HG03575 (cell line): ENCODE results near the gene HOXA1.

Source experiments
- ATAC-seq: cut with Tn5 transposase; IDR thresholded peaks from one replicate; pipeline ENCODE4 v1.9.1; 2021; ENCODE audit not compliant: unreplicated experiment, insufficient number of reproducible peaks, low FRiP score; ENCODE audit errors: extremely low read depth

Gene HOXA1

DNA sequence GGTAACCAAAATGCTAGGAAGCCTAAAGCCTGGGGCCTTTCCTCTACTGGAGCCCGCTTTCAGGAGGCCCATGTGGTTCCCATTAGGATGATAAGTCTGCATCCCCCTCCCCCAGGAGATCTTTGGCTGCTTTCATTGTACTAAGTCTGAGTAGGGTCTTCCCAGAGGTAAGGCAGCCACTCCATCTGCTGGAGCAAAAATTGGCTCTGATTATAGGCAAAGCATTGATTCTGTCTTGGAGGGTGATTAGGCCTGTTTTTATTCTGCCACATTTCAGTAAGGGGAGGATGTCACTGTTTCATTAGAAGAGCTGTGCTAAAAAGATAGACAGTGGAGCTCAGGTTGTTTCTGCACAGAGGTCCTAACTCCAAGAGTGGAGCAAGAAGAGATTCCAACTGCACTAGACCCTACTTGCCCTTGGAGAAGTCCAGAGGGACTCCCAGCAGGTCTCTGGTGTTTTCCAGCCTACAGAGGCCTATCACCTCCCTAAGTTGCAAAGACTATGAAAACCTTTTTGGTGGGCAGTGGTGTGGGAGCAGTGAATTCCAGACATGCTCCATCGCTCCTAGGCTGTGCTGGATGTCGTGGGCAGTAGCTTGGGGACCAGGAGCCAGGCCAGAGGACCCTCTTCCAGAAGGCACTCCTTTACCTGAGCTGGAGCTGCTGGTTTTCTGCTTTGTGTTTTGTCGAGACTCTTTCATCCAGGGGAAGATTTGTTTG lies 13.8 kb upstream of the HOXA1 start:
- no peak for ATAC-seq

DNA sequence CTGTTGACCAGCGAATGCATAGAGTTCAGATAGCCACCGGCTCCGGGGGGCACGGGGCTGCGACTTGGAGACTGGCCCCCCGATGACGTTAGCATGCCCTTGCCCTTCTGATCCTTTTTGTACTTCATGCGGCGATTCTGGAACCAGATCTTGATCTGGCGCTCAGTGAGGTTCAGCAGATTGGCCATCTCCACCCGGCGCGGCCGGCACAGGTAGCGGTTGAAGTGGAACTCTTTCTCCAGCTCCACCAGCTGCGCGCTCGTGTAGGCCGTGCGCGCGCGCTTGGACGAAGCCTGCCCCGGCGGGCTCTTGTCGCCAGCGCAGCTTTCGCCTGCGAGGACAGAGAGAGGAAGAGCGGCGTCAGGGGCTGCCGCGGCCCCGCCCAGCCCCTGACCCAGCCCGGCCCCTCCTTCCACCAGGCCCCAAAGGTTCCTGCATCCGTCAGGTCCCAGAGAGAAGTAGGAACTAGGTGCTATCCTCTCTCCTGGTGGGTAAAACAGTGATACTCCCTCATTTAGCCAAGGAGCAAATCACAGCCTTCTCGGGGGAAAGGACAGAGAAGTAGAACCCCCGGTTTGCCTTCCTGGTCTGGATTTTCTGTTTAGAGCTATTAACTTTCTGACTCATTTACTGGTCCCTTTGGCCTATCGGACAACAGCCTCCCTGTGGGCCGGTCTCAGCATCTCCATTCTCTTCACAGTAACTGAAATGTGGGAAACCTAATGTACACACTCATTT lies 12.8 kb upstream of the HOXA1 start:
- ATAC-seq: no peak

DNA sequence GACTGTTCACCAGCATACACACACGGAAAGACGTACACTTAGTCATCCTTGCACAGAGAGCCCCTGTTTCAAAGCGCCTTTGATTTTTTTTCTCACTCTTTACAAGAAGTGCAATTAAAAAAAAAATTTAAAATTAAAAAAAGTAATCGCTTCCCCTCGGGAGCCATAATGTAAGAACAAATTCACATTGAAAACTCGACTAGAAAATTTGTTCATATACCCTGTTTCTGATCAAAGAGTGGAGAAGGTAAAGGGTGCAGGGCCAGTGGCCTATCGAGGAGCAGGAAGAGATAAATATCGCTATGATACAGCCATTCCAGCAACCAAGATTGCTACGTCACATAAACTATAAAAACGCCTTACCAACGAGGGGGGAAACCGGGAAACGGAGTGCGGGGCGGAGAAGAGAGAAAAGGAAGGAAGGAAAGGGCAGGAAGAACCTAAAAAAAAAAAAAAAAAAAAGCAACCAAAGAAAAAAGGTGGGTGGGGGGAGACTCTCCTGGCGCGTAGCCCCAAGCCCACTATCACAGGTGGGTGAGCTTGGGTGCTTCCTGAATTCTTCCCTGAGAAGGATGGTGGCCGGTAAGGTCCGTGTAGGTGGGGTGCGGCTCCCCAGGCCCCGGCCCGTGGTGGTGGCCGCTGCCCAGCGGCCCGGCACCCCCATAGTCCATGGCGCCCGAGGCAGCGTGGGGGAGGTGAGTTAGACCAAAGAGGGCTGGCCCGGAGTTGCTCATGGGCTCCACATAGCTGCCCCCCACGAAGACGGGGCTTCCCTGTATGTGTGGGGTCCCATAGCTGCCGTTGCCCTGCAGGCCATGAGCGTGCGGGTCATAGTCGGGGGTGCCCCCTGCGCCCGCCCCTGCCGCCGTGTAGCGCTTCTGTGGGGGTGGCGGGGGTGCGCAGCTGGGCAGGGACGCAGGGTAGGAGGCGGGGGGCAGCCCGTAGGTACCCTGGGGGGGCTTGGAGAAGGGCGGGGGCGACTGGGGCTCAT lies 11.9 kb upstream of the HOXA1 start:
- ATAC-seq: no peak

DNA sequence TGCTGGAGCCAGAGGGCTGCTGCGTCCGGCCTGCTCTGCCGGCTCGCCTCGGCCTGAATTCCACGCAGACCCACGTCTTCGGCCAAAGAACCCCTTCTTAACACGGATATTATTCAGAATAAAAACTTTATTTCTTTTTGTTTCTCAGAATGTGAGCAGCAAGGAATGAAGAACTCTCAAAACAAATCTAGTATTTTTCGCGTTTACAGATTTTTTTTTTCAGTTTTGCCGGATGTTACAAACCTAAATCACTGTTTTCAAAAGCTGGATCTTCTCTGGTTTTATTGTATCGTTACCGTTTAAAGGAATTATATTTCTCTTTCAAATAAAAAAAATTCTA lies 11.1 kb upstream of the HOXA1 start:
- ATAC-seq: no peak

DNA sequence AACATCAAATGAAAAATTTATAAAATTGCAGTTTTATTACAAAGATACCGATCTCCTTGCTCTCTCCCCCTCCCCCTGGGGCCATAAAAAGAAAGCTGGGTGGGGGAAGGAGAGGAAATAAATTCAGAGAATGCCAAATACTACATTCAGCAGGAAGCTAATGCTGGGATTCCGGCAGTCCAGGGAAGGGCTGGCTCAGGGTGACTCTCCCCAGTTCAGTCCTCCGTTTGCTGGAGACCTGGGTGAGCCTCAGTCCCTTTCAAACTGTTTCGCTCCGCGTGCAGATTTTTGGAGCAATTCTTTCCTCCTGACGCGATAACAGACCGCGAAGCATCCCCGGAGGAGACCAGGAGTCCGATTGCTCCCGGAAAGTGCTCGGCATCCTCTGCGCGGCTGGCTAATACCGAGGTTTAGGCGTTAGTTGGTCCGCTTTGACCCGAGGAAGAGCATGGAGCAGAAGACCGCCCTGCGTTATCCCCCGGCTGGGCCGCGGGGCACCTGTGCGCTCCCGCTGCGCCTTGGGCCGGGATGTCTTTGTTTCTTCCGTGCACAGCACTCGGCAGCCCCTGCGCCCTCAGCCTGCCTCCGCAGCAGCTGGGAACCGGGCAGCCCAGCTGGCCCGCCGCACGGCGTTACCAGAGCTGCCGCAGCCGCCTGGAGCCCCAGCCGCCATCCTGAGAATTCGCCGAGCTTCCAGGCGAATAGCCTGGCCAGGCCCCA lies 10.5 kb upstream of the HOXA1 start:
- ATAC-seq: no peak

DNA sequence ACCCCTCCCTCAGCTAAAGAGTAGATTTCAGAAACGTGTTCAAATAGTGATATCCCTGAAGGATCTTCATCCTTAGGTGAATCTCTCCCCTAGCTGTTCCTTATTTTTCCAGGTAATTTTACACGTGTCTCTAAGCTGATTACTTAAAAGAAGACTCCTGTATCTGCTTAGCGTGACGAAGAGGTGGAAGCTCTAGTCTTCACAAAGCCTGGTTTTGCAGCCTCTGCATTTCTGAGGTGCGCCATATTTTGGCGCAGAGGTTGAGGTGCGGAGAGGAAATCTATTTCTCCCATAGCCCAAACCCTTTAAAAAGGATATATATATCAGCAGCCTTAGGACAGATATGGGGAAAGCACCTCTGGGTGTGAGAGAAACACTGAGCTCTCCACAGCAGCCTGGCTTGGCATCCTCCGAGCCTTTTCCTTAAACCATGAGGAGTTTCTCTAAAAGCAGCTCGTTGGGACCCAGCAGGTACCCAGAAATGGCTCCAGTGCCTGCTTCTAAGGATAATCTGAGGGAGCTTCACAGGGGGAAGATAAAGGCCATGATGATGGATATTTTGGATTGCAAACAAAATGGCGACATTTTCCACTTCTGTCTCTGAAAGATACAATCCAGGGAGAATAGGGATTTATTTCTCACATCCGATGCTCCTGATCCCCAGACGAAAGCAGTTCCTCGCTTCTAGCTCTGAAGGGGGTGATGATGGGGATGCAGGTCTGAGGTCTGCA lies 9.7 kb upstream of the HOXA1 start:
- ATAC-seq: no peak

DNA sequence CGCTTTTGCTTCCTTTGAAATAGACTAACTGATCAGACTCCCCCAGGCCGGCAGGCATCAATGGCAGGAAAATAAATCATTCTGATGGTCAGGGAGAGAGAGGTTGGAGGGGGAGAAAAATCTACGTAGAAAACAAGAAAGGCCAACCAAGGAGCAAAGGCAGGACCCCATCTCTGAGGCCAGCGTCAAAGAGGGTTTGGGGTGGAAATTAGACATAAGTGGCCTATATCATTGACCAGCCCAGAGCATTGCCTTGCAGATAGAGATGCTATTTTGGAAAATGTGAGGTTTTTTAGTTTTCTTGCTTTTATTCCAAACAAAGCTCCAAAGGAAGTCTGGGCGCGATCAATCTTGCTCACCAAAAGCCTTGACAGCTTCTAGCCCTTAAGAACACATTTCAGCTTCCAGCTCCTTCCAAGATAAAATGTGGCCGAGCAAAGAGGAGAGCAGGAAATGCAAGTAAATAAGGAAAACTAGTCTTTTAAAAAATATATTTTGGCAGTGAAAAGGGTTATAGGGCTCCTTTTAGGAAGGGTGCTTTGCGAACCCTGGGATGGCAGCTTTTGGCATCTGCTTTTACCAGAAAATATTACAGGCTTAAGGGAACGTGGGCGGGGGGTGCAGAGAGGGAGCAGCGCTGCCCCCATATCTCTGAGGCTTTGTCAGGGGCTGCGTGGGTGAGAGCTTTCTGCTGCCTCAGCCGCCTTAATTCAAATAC lies 8.7 kb upstream of the HOXA1 start:
- no peak for ATAC-seq

DNA sequence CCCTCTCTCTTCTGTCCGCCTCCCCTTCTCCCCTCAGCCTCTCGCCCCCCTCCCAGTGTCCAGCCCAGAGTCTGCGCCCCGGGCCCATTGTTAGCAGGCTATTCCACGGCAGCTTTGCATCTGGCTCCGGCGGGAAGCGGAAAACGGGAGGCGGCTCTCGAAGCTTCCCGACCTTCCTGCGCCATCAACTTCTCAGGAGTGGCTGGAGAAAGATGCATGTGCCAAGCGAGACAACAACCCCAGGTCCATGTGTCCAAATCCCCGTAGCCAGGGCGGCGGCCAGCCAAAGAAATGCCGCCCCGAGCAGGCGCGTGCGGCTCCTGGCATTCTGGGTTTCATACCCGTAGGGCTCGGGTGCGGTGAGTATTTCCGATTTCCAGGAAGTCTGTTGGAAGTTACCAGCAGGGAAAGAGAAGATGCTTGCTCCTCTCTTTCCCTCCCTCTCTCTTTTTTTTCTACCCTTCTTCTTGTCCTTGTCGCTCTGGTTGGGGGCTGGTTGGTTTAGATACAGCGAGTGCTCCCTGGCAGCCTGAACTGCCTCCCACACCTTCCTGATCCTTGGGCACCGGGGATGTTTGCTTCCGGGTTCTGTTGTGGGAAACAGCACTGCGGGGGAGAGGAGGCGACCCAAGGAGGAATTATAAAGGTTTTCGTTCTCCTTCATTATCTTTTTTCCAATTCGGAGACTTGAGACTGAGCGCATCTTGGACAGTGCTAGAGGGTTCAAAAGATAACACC lies 7.9 kb upstream of the HOXA1 start:
- ATAC-seq: no peak

DNA sequence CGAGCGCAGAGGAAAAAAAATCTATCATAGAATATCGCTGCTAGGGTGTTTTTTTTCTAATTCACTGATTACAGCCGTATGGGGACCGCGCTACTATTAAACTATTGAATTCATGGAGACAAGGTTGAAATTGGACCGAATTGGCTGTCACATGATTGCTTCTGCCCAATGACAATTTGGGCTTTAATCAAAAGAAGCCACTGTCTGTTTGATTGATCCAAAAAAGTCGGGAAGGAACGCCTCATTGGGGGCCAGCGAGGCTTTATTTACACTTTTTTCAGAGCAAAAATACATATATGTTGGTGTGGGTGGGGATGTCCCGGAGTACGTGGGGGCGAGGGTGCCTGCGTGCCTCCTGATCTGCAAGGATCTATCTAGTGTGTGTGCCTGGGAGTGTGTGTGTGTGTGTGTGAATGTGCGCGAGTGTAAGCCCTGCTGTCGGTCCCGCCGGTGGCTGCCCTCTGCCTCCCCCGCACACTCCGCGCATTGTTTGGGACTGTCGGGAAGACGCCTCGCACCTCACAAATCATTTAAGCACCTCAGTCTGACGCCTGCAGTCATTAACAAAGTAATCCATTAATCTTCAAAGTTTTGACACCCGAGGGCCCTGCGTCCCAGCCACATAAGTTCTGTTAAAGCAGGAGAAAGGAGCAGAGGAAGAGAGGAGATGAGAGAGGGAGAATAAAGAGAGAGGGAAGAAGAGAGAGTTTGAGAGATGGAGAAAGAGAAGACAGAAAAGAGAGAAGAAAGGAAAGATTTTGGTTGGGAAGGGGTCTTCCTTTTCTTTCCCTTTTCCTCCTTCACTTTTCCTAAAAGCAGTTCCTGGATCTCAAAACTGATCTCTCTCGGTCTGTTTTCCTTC lies 7.0 kb upstream of the HOXA1 start, which contains the start of gene HOXA2:
HOXA2 (minus strand) TSS at position 103 of the 862 bp plus-strand sequence. CDS start 183 bp downstream, outside the sequence.
- ATAC-seq: no peak

DNA sequence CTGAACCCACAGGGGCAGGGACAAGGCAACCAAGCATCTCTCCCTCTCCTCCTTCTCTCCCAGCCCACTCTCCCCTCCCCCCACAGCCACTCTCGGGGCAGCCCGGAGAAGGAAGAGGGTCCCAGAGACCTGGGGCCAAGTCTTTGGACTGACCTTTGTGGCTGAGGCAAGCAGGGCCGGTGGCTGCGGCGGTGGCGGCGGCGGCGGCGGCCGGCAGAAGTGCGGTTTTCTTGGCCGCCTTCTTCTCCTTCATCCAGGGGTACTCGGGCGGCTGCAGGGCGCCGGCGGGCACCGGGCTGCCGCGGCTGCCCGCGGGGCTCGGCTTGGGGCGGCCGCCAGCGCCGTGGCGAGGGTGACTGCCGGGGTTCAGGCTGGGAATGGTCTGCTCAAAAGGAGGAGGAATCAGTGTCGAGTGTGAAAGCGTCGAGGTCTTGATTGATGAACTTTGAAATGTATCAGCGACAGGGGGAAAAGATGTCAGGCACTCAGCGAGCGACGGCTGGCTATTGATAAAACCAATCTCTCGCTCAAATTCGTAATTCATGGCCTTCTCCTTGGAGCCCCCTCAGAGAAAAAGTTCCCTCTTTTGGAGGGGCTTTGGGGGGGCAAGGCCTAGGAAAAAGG lies 6.3 kb upstream of the HOXA1 start:
- ATAC-seq: no peak

DNA sequence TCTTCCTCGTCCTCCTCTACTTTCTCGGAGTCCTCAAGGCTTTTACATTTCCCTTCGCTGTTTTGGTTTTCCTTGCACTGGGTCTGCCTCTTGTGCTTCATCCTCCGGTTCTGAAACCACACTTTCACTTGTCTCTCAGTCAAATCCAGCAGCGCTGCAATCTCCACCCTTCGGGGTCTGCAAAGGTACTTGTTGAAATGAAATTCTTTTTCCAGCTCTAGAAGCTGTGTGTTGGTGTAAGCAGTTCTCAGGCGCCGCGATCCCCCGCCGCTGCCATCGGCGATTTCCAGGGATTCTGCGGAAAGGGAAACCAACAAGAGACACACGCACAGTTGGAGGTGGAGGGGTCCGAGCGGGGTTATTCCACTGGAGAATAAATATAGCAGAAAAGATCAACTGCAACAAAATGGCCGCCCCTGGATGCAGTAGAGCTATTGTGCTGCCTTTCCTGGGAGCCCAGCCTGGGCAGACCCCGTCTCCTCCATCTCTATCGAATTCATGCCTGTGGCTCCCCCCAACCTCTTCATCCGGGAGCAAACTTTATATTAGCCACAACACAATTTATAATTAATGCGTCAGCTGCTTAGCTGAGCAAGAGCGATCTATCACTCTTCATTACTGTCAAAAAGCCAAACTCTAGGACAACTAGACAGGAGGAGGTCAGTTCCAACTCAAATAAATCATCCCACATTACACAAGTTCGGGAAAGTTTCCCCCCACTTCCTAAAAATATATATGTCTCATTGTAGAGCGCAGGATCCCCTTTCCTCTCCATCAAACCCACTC lies 5.6 kb upstream of the HOXA1 start:
- ATAC-seq: no peak

DNA sequence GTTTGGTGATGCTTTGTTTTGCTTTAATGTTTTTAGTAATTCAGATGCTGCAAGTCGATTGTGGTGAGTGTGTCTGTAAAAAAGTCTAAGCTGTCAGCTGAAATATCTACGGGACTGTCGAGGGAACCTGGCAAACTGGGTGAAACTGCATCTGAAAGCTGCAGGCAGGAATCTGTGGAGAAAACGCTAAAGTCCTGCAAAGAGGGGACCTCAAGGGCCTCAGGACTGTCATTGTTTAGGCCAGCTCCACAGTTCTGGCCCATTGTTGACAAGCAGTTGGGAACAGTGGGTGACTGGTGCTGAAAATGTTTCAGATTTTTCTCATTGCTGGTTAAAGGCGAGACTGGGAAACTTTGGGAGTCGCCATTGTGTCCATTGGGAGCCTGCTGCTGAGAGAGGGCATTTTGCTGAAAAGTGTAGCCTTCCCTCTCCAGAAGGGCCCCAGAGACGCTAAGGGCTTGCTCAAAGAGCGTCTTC lies 4.9 kb upstream of the HOXA1 start:
- ATAC-seq: no peak

DNA sequence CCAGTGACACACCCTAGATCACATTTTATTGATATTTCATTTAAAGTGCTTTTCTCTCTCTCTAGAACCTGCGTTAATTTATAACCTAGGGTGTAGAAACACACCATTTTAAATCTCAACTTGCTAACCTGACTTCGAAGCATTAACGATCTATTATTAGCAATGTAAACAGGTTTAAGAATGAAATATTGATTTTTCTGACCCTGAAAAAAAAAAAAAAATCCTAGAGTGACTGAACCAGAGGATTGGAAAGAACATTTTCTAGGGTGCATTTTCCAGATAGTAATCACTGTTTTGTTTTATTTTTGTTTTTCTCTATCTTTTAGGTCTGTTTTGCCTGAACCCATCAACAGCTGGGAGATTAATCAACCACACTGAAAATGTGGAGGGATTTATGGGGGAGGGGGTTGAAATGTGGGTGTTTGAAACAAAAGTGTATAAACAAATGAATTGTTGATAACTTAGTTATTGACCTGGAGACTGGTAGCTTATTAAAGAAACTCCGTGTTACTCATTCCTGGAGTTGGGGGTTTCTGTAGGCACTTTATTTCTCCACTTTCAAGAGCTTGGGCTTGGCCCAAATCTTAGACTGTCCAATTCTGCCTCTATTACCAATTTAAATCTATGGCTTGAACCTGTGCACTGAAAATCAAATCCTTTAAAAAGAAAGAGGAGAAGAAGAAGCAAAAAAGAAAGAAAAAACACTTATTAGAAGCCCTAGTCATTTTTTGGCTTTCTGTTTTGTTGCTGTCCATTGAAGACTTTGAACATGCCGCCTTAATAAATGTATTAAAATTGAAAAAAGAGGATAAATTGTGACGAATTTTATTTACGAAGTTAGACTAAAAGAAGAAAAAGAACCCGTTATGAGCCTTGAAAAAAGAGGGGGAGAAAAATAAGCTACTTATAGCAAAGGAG lies 3.9 kb upstream of the HOXA1 start:
- no peak for ATAC-seq
